Neural progenitor cell (in vitro differentiated cells): Measurements from ENCODE around the gene HGD. TPM values are rescaled to one million over a fixed set of nuclear protein-coding genes. Genes with fewer than 3 reads are reported as not detected.

Experiments used
- DNase-seq: peaks from one replicate; pipeline ENCODE4 v3.0.0-alpha.2; 2016; ENCODE audit warnings: low spot score
- H2AFZ ChIP-seq: fragments of 200-600 bp; sonication (generic); replicated peaks from 2 replicates; pipeline ENCODE4 v1.6.1; 2016; ENCODE audit warnings: antibody characterized with exemption
- H3F3A ChIP-seq: fragments of 200-600 bp; sonication (generic); 2 replicates; pipeline ENCODE4 v1.6.1; 2016; ENCODE audit warnings: antibody characterized with exemption, low read depth
- H3K27ac ChIP-seq: fragments of 200-600 bp; sonication (generic); 2 replicates; pipeline ENCODE4 v1.5.1; 2016; ENCODE audit warnings: mild to moderate bottlenecking
- H3K27me3 ChIP-seq: fragments of 200-600 bp; sonication (generic); 2 replicates; pipeline ENCODE4 v1.6.1; 2016; ENCODE audit warnings: mild to moderate bottlenecking, moderate library complexity
- H3K36me3 ChIP-seq: fragments of 200-600 bp; sonication (generic); 2 replicates; pipeline ENCODE4 v1.5.1; 2016
- H3K4me1 ChIP-seq: fragments of 200-600 bp; sonication (generic); 2 replicates; pipeline ENCODE4 v1.6.1; 2016; ENCODE audit warnings: mixed run types
- H3K4me2 ChIP-seq: fragments of 200-600 bp; sonication (generic); 2 replicates; pipeline ENCODE4 v1.6.1; 2016
- H3K4me3 ChIP-seq: fragments of 200-600 bp; sonication (generic); 2 replicates; pipeline ENCODE4 v1.5.1; 2016
- H3K79me2 ChIP-seq: fragments of 200-600 bp; sonication (generic); 2 replicates; pipeline ENCODE4 v1.6.1; 2016; ENCODE audit warnings: low read depth
- H3K9ac ChIP-seq: fragments of 200-600 bp; sonication (generic); 2 replicates; pipeline ENCODE4 v1.6.1; 2016
- H3K9me3 ChIP-seq: fragments of 200-600 bp; sonication (generic); 2 replicates; pipeline ENCODE4 v1.5.1; 2016; ENCODE audit warnings: low read depth
- H4K20me1 ChIP-seq: fragments of 200-600 bp; sonication (generic); 2 replicates; pipeline ENCODE4 v1.6.1; 2016; ENCODE audit warnings: low read depth
- H3K27ac Mint-ChIP-seq: 3 replicates; pipeline ENCODE4 v1.8.0; 2021; ENCODE audit warnings: mixed read lengths
- H3K27me3 Mint-ChIP-seq: 2 replicates; pipeline ENCODE4 v1.8.0; 2022; ENCODE audit warnings: low read depth, mild to moderate bottlenecking, inconsistent platforms, moderate library complexity, mixed read lengths; ENCODE audit not compliant: insufficient read depth
- H3K36me3 Mint-ChIP-seq: 3 replicates; pipeline ENCODE4 v1.8.0; 2021; ENCODE audit warnings: mixed read lengths
- H3K4me1 Mint-ChIP-seq: 3 replicates; pipeline ENCODE4 v1.8.0; 2021; ENCODE audit warnings: mixed read lengths
- H3K4me3 Mint-ChIP-seq: 3 replicates; pipeline ENCODE4 v1.8.0; 2021; ENCODE audit warnings: mild to moderate bottlenecking, moderate library complexity, mixed read lengths
- H3K9me3 Mint-ChIP-seq: 3 replicates; pipeline ENCODE4 v1.8.0; 2020; ENCODE audit warnings: mixed read lengths
- CTCF ChIP-seq: fragments of 200-600 bp; sonication (generic); IDR thresholded peaks from 2 replicates; pipeline ENCODE4 v1.5.1; 2017; ENCODE audit warnings: antibody characterized with exemption, mild to moderate bottlenecking
- EZH2 ChIP-seq: fragments of 200-600 bp; sonication (generic); IDR thresholded peaks from 2 replicates; pipeline ENCODE4 v1.6.1; 2017; ENCODE audit warnings: antibody characterized with exemption, mild to moderate bottlenecking, moderate library complexity
- EZH2phosphoT487 ChIP-seq: fragments of 200-600 bp; sonication (generic); IDR thresholded peaks from 2 replicates; pipeline ENCODE4 v1.6.1; 2017; ENCODE audit warnings: antibody characterized with exemption
- total RNA-seq: library from RNA; depleted of rRNA; stranded (reverse); fragments of >200 nt; gene quantifications from 2 replicates; pipeline ENCODE4 v1.2.3, GENCODE V29; 2015; ENCODE audit warnings: low replicate concordance

HGD gene
- total RNA-seq, 1 donor from 2014 or later = not detected

DNA sequence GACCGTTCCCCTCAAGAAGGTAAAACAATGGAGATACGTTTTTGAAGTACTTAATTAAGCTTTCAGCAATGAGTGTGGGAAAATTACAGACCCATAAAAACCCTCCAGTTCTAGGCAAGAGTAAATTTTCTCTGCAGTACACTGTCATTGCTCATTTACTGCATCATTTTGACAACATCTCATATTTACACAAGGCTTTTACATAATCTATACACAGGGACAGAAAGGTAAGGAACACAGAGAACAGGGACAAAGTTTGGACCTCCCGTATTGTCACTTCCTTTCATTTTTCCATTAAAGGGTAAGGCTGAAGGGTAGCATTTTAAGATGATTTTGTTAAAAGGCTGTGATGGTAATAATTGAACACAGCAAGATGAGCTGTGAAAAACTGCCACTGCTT, 7.4 kb upstream of the HGD start:
- H3K4me1 Mint-ChIP-seq = peaks cover 4% of the 10 kb centered on the region
- DNase-seq = no peak
- Histone ChIP-seq H3K27me3 (no peaks in the 10 kb centered on the region), H3K4me2 (no peak overlapping the region), H3K79me2 (no peaks in the 10 kb centered on the region), H3F3A (no peaks in the 10 kb centered on the region), H3K27ac (no peak overlapping the region), H3K9ac (no peak overlapping the region), H3K4me1 (no peaks in the 10 kb centered on the region), H3K9me3 (no peaks in the 10 kb centered on the region), H3K36me3 (no peaks in the 10 kb centered on the region), H3K4me3 (no peak overlapping the region), H2AFZ (no peak overlapping the region), H4K20me1 (no peaks in the 10 kb centered on the region)
- no peaks in the 10 kb centered on the region for H3K9me3 Mint-ChIP-seq
- no peaks in the 10 kb centered on the region for H3K27me3 Mint-ChIP-seq
- TF ChIP-seq EZH2 (no peak), CTCF (no peak), EZH2phosphoT487 (no peak)
- no peak overlapping the region for H3K27ac Mint-ChIP-seq
- H3K4me3 Mint-ChIP-seq = no peak overlapping the region
- peaks cover 4% of the 10 kb centered on the region for H3K36me3 Mint-ChIP-seq

DNA sequence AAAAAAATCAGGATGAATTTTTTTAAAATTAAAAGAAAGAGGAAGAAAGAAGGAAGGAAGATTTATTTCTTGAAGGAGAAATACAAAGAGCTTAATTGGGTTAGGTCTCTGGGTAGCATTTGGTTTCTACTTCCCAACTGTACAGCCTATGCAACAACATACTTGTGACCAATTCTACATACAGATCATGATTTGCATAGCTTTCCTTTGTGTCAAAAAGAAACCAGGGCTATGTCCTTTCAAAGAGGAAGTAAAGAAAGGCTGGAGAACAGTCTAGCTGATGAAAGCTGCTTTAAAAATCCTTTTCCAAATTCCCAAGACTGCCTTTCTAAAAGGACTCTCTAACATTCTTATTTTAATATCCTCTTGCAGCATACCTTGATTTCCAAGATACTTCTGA, 6.1 kb upstream of the HGD start:
- no peak for DNase-seq
- Mint-ChIP-seq H3K4me3 (no peak overlapping the region), H3K9me3 (no peaks in the 10 kb centered on the region), H3K36me3 (peaks cover 4% of the 10 kb centered on the region), H3K4me1 (no peaks in the 10 kb centered on the region), H3K27ac (no peak overlapping the region), H3K27me3 (no peaks in the 10 kb centered on the region)
- no peaks in the 10 kb centered on the region for H3K4me1 ChIP-seq
- no peaks in the 10 kb centered on the region for H3K27me3 ChIP-seq
- no peak overlapping the region for H2AFZ ChIP-seq
- no peak overlapping the region for H3K4me3 ChIP-seq
- H3F3A ChIP-seq = no peaks in the 10 kb centered on the region
- H3K9me3 ChIP-seq = no peaks in the 10 kb centered on the region
- no peaks in the 10 kb centered on the region for H4K20me1 ChIP-seq
- no peak overlapping the region for H3K27ac ChIP-seq
- no peak overlapping the region for H3K4me2 ChIP-seq
- no peak for TF ChIP-seq CTCF
- no peak for TF ChIP-seq EZH2
- TF ChIP-seq EZH2phosphoT487 = no peak
- H3K36me3 ChIP-seq = no peaks in the 10 kb centered on the region
- H3K79me2 ChIP-seq = no peaks in the 10 kb centered on the region
- no peak overlapping the region for H3K9ac ChIP-seq

- Histone ChIP-seq H3K36me3 (no peaks in the 10 kb centered on the region), H3K9ac (no peak overlapping the region), H3K79me2 (no peaks in the 10 kb centered on the region), H4K20me1 (no peaks in the 10 kb centered on the region), H3K27ac (no peak overlapping the region), H3K4me1 (peaks cover 19% of the 10 kb centered on the region), H3K4me3 (no peak overlapping the region), H3K4me2 (no peak overlapping the region), H2AFZ (no peak overlapping the region), H3F3A (no peaks in the 10 kb centered on the region), H3K9me3 (no peaks in the 10 kb centered on the region), H3K27me3 (no peaks in the 10 kb centered on the region)
- no peak for DNase-seq
- peaks cover 23% of the 10 kb centered on the region for H3K4me1 Mint-ChIP-seq
- H3K27me3 Mint-ChIP-seq = peaks cover 2% of the 10 kb centered on the region
- no peak overlapping the region for H3K27ac Mint-ChIP-seq
- TF ChIP-seq EZH2phosphoT487 (no peak), EZH2 (no peak), CTCF (no peak)
- H3K4me3 Mint-ChIP-seq = no peak overlapping the region
- no peaks in the 10 kb centered on the region for H3K9me3 Mint-ChIP-seq
- no peaks in the 10 kb centered on the region for H3K36me3 Mint-ChIP-seq
These were observed 3.4 kb upstream of the HGD start for GRCh38 chr3:120685411-120685810.
